Neuronal stem cell (in vitro differentiated cells): Measurements from ENCODE around the gene TYRO3.

Experiments
- DNase-seq: peaks from one replicate; pipeline ENCODE4 v3.0.0-alpha.2; 2013; ENCODE audit warnings: low spot score
- H2AFZ ChIP-seq: one replicate; pipeline ENCODE4 v1.6.1; 2013; ENCODE audit warnings: mild to moderate bottlenecking, low read length, inconsistent platforms
- H2AK5ac ChIP-seq: 2 replicates; pipeline ENCODE4 v1.6.1; 2013; ENCODE audit warnings: low read depth, mild to moderate bottlenecking, inconsistent platforms, low read length, moderate library complexity, mixed read lengths
- H2BK120ac ChIP-seq: 2 replicates; pipeline ENCODE4 v1.6.1; 2013; ENCODE audit warnings: low read depth, mild to moderate bottlenecking, inconsistent platforms, low read length, moderate library complexity, mixed read lengths
- H2BK12ac ChIP-seq: one replicate; pipeline ENCODE4 v1.6.1; 2013; ENCODE audit warnings: low read length, inconsistent platforms
- H2BK15ac ChIP-seq: 2 replicates; pipeline ENCODE4 v1.6.1; 2013; ENCODE audit warnings: mild to moderate bottlenecking, low read length, inconsistent platforms, mixed read lengths
- H2BK5ac ChIP-seq: one replicate; pipeline ENCODE4 v1.6.1; 2013; ENCODE audit warnings: inconsistent platforms, mild to moderate bottlenecking, low read length, moderate library complexity
- H3K14ac ChIP-seq: one replicate; pipeline ENCODE4 v1.6.1; 2013; ENCODE audit warnings: low read length, inconsistent platforms
- H3K18ac ChIP-seq: 2 replicates; pipeline ENCODE4 v1.6.1; 2013; ENCODE audit warnings: low read length, inconsistent platforms
- H3K23ac ChIP-seq: 2 replicates; pipeline ENCODE4 v1.6.1; 2013; ENCODE audit warnings: low read depth, mild to moderate bottlenecking, mixed read lengths, low read length, inconsistent platforms; ENCODE audit not compliant: poor library complexity
- H3K27ac ChIP-seq: replicated peaks from 3 replicates; pipeline ENCODE4 v1.5.1; 2013; ENCODE audit warnings: low read length, inconsistent platforms
- H3K27me3 ChIP-seq, 3 experiments: 2 replicates each; pipeline ENCODE4 v1.6.1; 2013; ENCODE audit warnings: low read length in 3 of 3, mild to moderate bottlenecking in 2 of 3, inconsistent platforms in 1 of 3, low read depth in 1 of 3, mixed read lengths in 1 of 3, moderate library complexity in 1 of 3; ENCODE audit not compliant: control insufficient read depth in 3 of 3, insufficient read depth in 3 of 3
- H3K36me3 ChIP-seq, 2 donors: replicated peaks in 1 of 2; 2 replicates each; pipeline ENCODE4 v1.6.1; 2013; ENCODE audit warnings: low read length in 2 of 2; ENCODE audit not compliant: control insufficient read depth in 2 of 2, insufficient read depth in 2 of 2
- H3K4ac ChIP-seq: 2 replicates; pipeline ENCODE4 v1.6.1; 2013; ENCODE audit warnings: inconsistent platforms, mild to moderate bottlenecking, low read length, moderate library complexity
- H3K4me1 ChIP-seq, 2 donors: 1 replicate in 1 of 2; 2 replicates in 1 of 2; pipeline ENCODE4 v1.6.1; 2013; ENCODE audit warnings: low read length in 2 of 2, low read depth in 1 of 2; ENCODE audit not compliant: control insufficient read depth in 2 of 2, insufficient read depth in 1 of 2
- H3K4me2 ChIP-seq: one replicate; pipeline ENCODE4 v1.6.1; 2013; ENCODE audit warnings: mild to moderate bottlenecking, low read length, inconsistent platforms; ENCODE audit not compliant: insufficient read depth, poor library complexity, severe bottlenecking
- H3K4me3 ChIP-seq, 2 donors: 2 replicates each; pipeline ENCODE4 v1.5.1; 2013; ENCODE audit warnings: low read length in 2 of 2, mild to moderate bottlenecking in 2 of 2, inconsistent platforms in 1 of 2, moderate library complexity in 1 of 2
- H3K79me1 ChIP-seq: one replicate; pipeline ENCODE4 v1.6.1; 2013; ENCODE audit warnings: low read depth, mild to moderate bottlenecking, inconsistent platforms, low read length, moderate library complexity
- H3K9ac ChIP-seq: one replicate; pipeline ENCODE4 v1.6.1; 2013; ENCODE audit warnings: mild to moderate bottlenecking, low read depth, low read length, inconsistent platforms; ENCODE audit not compliant: poor library complexity
- H3K9me3 ChIP-seq, 2 donors: replicated peaks in 1 of 2; 2 replicates each; pipeline versions ENCODE3 to v1.6.1; 2013; ENCODE audit warnings: low read length in 2 of 2, mild to moderate bottlenecking in 2 of 2, inconsistent platforms in 1 of 2, low read depth in 1 of 2, mixed read lengths in 1 of 2, moderate library complexity in 1 of 2; ENCODE audit not compliant: control insufficient read depth in 2 of 2, insufficient read depth in 1 of 2
- H4K8ac ChIP-seq: one replicate; pipeline ENCODE4 v1.6.1; 2013; ENCODE audit warnings: low read depth, mild to moderate bottlenecking, inconsistent platforms, low read length, moderate library complexity
- H4K91ac ChIP-seq: one replicate; pipeline ENCODE4 v1.6.1; 2013; ENCODE audit warnings: low read length, low read depth, mild to moderate bottlenecking, inconsistent platforms; ENCODE audit not compliant: poor library complexity
- WGBS, 2 donors: extraction: QIAGEN DNeasy Blood & Tissue Kit; methylation state at CpG; one replicate each; pipeline ENCODE4 v1.1.7; 2013; ENCODE audit warnings: missing lambda C conversion rate in 2 of 2, mixed read lengths in 1 of 2; ENCODE audit not compliant: insufficient read length in 2 of 2, insufficient replicate concordance in 1 of 2; ENCODE audit errors: extremely low coverage in 2 of 2; 5-methylcytosine and 5-hydroxymethylcytosine counted together

The TYRO3 gene

GRCh38 chr15:41545218-41545617 lies 13.8 kb upstream of the TYRO3 start:
- Histone ChIP-seq H2AFZ (no peak overlapping the region), H3K14ac (no peak overlapping the region), H2AK5ac (no peak overlapping the region), H3K27me3 (no peaks in the 10 kb centered on the region), H3K18ac (no peak overlapping the region), H3K36me3 (peaks cover 0 to 4% of the 10 kb centered on the region in 2 donors), H3K79me1 (no peaks in the 10 kb centered on the region), H2BK120ac (no peak overlapping the region), H2BK5ac (no peak overlapping the region), H2BK12ac (no peak overlapping the region), H3K4me1 (no peaks in the 10 kb centered on the region), H3K4me3 (no peak overlapping the region), H3K4me2 (no peak overlapping the region), H4K8ac (no peak overlapping the region), H3K27ac (no peak overlapping the region), H3K4ac (no peak overlapping the region), H2BK15ac (no peak overlapping the region), H4K91ac (no peak overlapping the region), H3K9ac (no peak overlapping the region), H3K23ac (no peak overlapping the region), H3K9me3 (no peaks in the 10 kb centered on the region)
- no peak for DNase-seq
- WGBS, 2 donors: no CpG with 5 or more reads among the region's 3 CpGs

GRCh38 chr15:41546851-41547786 lies 11.9 kb upstream of the TYRO3 start:
- Histone ChIP-seq H2BK120ac (no peak overlapping the region), H2BK5ac (no peak overlapping the region), H3K79me1 (no peaks in the 10 kb centered on the region), H3K27me3 (no peaks in the 10 kb centered on the region), H3K4me2 (no peak overlapping the region), H3K23ac (no peak overlapping the region), H2AK5ac (no peak overlapping the region), H3K36me3 (peaks cover 0 to 3% of the 10 kb centered on the region in 2 donors), H4K91ac (no peak overlapping the region), H3K18ac (no peak overlapping the region), H3K27ac (no peak overlapping the region), H2AFZ (no peak overlapping the region), H3K9me3 (no peaks in the 10 kb centered on the region), H3K14ac (no peak overlapping the region), H4K8ac (no peak overlapping the region), H3K4me1 (no peaks in the 10 kb centered on the region), H2BK15ac (no peak overlapping the region), H2BK12ac (no peak overlapping the region), H3K4me3 (no peak overlapping the region), H3K4ac (no peak overlapping the region), H3K9ac (no peak overlapping the region)
- no peak for DNase-seq
- WGBS, 2 donors: no CpG with 5 or more reads among the region's 13 CpGs

- no CpG with 5 or more reads among the region's 9 CpGs for WGBS, 2 donors
- Histone ChIP-seq H2AFZ (no peak overlapping the region), H3K4me3 (no peak overlapping the region), H3K27ac (no peak overlapping the region), H3K4me1 (no peaks in the 10 kb centered on the region), H3K14ac (no peak overlapping the region), H3K4ac (no peak overlapping the region), H3K79me1 (no peaks in the 10 kb centered on the region), H4K91ac (no peak overlapping the region), H3K23ac (no peak overlapping the region), H3K4me2 (no peak overlapping the region), H4K8ac (no peak overlapping the region), H2BK12ac (no peak overlapping the region), H2AK5ac (no peak overlapping the region), H2BK15ac (no peak overlapping the region), H2BK120ac (no peak overlapping the region), H3K36me3 (no peaks in the 10 kb centered on the region), H3K27me3 (peaks cover 0 to 3% (median 0%) of the 10 kb centered on the region in 3 experiments), H3K9me3 (no peaks in the 10 kb centered on the region), H3K18ac (no peak overlapping the region), H3K9ac (no peak overlapping the region), H2BK5ac (no peak overlapping the region)
- DNase-seq: no peak
Measured at GRCh38 chr15:41550066-41550775, 8.8 kb upstream of the TYRO3 start.

GRCh38 chr15:41553731-41554130 lies 5.3 kb upstream of the TYRO3 start:
- Histone ChIP-seq H2BK15ac (no peak overlapping the region), H3K4me1 (peaks cover 6 to 9% of the 10 kb centered on the region in 2 donors), H3K4ac (no peak overlapping the region), H3K36me3 (no peaks in the 10 kb centered on the region), H2BK12ac (no peak overlapping the region), H3K9ac (no peak overlapping the region), H2BK5ac (no peak overlapping the region), H3K23ac (no peak overlapping the region), H2AK5ac (no peak overlapping the region), H3K14ac (no peak overlapping the region), H3K4me3 (no peak overlapping the region), H3K18ac (no peak overlapping the region), H3K27me3 (peaks cover 0 to 3% (median 0%) of the 10 kb centered on the region in 3 experiments), H4K91ac (no peak overlapping the region), H4K8ac (no peak overlapping the region), H3K4me2 (no peak overlapping the region), H2AFZ (no peak overlapping the region), H3K9me3 (no peaks in the 10 kb centered on the region), H2BK120ac (no peak overlapping the region), H3K27ac (no peak overlapping the region), H3K79me1 (no peaks in the 10 kb centered on the region)
- WGBS, 2 donors: no CpG with 5 or more reads among the region's 1 CpG
- DNase-seq: no peak
